HG03565 (cell line): ENCODE results near the gene PSKH1.

Experiments
- ATAC-seq: cut with Tn5 transposase; IDR thresholded peaks from one replicate; pipeline ENCODE4 v1.9.1; 2021; ENCODE audit warnings: mild to moderate bottlenecking, moderate library complexity; ENCODE audit not compliant: unreplicated experiment

Gene PSKH1

DNA sequence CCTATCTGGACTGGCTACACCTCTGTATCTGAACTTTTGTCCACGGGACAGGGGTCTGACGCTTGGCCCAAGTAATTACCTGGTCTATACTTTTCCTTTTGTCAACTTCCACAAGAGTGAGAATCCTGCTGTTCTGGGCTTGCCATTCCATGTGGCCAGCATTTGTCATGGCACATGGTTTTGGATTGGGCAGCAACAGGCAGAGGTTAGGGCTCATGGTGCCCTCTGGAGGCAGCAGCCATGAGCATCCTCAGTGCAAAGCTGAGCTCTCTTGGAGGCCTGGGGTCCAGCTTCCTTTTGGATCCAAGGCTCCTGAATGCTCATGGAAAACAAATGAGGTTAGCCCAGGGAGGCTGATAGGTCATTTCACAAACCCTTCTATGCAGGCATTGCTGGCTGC, 27.7 kb upstream of the PSKH1 start:
- ATAC-seq: no peak

- no peak for ATAC-seq
Measured at GRCh38 chr16:67868290-67868689, 24.8 kb upstream of the PSKH1 start.

DNA sequence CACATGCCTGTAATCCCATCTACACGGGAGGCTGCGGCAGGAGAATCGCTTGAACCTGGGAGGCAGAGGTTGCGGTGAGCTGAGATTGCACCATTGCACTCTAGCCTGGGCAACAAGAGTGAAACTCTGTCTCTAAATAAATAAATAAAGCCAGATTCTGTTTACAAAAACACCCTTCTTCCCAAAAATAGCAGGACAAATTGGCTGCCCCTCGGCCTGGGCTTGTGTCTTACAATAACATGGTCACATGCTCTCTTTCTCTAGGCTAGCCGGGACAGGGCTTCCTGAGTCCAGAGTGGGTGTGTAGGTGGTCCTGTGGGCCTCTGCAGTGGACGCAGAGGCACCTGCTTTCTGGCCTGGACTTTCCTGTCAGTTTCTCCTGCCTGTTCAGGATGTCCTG, 23.4 kb upstream of the PSKH1 start:
- no peak for ATAC-seq

DNA sequence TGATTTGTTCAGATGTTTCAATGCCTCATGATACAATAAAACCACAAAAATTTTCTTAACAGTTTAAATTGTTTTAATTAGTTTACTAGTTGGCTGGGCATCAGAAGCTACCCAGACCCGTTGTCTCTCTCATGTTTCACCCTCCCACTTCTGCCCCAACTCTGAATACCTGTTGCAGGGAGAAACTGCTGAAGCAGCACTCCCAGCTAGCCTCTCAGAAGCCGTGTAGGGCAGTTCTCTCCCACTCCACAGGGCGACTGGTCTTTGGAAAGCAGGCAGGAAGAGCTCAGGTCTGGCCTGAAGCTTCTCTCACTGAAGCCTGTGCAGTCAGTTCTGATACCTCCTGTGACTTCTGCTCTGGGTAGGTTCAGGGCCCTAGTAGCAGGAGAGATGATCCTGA, 21.8 kb upstream of the PSKH1 start:
- no peak for ATAC-seq

GRCh38 chr16:67872131-67872630, 20.9 kb upstream of the PSKH1 start:
- no peak for ATAC-seq

- ATAC-seq: peak; percentile 59
Measured at GRCh38 chr16:67872631-67873434, 20.2 kb upstream of the PSKH1 start, which contains the start of gene EDC4. Gene EDC4 (plus strand): TSS chr16:67873052. CDS start chr16:67873262, 210 bp downstream.

DNA sequence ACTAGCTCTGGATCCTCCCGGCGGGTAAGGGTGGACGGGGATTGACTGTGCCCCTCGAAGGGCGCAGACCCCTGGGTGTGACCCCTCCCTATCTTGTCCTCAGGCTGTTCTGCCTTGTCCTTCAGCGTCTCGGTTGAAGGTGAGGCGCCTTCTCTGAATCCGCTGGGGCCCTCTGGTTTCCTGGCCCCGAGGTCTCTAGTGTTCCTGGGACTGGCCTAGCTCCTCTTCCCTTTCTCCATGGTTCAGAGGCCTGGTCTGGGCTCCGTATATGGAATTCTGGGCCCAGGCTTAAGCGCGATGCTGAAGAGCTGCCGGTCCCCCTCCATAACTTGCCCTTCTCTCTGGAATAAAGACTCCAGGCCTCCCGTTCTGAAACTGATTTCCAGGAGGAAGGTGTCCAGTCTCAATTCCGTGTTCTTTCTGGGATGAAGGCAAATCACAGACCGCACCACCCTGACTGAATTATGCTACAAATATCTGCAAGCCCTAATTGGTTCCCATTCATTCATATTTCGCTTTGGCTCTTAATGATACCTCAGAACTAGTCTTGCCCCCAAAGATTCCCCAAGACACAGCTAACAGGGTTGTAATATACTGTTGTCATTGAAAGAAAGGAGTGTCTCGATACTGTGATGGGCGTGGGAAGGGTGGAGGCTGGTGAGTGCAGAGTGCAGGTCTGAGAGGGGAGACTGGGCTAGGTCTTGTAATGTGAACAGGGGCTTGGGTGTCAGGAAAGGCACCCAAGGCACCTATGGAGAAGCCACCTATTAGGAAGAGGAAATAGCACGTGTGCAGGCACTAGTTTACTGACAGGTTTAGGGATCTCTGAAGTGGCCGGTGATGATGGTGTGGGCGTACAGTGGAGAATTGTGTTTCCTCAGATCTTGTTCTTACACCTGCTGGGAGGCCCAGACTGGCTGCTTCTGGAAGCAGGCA, 19.4 kb upstream of the PSKH1 start:
- no peak for ATAC-seq

- no peak for ATAC-seq
Measured at GRCh38 chr16:67874372-67874771, 18.7 kb upstream of the PSKH1 start.

DNA sequence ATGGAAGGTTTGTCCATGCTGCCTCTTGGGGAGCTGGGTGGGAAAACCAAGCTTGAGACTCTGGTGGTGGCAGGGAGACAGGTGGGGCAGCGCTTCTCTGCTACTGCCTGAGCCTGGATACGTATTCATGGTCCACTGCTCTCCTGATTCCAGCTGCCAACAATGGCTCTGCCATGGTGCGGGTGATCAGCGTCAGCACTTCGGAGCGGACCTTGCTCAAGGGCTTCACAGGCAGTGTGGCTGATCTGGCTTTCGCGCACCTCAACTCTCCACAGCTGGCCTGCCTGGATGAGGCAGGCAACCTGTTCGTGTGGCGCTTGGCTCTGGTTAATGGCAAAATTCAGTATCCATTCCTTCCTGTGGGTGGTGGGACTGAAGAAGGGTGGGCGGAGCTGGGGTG, 16.0 kb upstream of the PSKH1 start:
- ATAC-seq: no peak

DNA sequence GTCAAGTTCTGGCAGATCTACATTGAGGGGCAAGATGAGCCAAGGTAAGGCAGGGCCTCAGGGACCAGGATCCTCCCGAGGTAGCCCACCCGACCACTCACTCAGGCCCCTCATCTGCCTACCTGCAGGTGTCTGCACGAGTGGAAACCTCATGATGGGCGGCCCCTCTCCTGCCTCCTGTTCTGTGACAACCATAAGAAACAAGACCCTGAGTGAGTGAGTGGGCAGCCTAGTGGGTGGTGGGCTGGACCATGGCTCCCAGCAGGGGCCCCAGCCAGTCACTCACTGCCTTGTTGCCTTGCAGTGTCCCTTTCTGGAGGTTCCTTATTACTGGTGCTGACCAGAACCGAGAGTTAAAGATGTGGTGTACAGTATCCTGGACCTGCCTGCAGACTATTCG, 14.8 kb upstream of the PSKH1 start:
- ATAC-seq: no peak

GRCh38 chr16:67878846-67879245, 14.2 kb upstream of the PSKH1 start:
- no peak for ATAC-seq

GRCh38 chr16:67879462-67879861, 13.6 kb upstream of the PSKH1 start:
- no peak for ATAC-seq

GRCh38 chr16:67879936-67880335, 13.1 kb upstream of the PSKH1 start:
- ATAC-seq: no peak

DNA sequence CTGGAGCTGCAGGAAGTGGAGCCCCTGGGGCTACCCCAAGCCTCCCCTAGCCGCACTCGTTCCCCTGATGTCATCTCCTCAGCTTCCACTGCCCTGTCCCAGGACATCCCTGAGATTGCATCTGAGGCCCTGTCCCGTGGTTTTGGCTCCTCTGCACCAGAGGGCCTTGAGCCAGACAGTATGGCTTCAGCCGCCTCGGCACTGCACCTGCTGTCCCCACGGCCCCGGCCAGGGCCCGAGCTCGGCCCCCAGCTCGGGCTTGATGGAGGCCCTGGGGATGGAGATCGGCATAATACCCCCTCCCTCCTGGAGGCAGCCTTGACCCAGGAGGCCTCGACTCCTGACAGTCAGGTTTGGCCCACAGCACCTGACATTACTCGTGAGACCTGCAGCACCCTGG, 12.5 kb upstream of the PSKH1 start:
- no peak for ATAC-seq

- ATAC-seq: no peak
Measured at GRCh38 chr16:67881621-67882161, 11.4 kb upstream of the PSKH1 start.

- ATAC-seq: no peak
Measured at GRCh38 chr16:67882374-67883145, 10.5 kb upstream of the PSKH1 start.

DNA sequence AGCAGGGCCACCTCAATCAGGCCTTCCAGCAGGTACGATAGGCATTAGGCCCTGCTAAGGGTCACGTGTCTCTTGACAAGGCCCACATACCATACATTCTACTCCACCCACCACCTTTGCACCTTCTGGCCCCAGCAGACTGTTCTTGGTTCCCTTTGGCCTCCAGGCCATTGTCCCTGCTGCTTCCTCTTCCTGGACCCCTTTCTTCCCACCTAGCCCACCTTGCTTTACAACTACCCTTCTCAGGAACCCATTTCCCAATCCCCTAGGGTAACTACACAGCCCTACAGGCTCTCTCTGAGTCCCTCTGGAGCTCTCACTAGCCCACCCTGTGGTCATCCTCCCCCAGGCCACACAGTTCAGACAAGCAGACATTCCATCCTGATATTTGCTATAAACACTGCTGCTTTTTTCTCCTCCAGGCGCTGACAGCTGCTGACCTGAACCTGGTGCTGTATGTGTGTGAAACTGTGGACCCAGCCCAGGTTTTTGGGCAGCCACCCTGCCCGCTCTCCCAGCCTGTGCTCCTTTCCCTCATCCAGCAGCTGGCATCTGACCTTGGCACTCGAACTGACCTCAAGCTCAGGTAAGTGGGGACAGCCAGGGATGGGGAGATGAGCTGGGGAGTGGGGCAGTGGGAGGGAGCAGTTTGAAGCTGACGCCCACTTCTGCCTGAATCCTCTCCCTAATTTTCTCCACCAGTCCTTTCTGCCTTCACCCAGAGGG, 9.7 kb upstream of the PSKH1 start:
- no peak for ATAC-seq

DNA sequence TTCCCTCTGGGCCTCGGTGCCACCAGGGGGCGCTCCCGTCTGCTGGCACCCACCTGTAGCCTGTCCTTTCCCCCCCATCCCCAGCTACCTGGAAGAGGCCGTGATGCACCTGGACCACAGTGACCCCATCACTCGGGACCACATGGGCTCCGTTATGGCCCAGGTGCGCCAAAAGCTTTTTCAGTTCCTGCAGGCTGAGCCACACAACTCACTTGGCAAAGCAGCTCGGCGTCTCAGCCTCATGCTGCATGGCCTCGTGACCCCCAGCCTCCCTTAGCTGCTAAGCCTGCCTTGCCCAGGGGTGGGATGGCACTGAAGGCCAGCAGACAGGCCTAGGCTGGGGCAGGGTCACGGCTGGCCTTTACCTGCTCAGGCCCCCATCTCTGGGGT, 9.2 kb upstream of the PSKH1 start:
- no peak for ATAC-seq

DNA sequence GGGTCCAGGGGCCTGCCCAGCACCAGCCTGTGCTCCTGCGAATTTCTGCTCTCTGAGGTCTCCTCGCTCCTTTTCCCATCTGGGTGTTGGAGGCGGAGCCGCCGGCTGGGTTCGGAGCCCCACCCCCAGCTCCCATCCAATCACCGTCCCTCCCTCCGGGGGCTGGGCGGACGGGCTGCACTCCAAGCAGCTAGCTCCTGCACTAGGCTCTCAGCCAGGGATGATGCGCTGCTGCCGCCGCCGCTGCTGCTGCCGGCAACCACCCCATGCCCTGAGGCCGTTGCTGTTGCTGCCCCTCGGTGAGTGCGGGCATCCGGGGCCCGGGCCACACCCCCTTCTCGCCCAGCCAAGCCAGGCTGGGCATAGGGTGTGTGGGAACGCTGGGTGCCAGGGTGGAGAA, 8.4 kb upstream of the PSKH1 start, which contains the start of gene NRN1L:
Gene NRN1L, plus strand, starts transcription at position 202 of the 400 bp plus-strand sequence. Its CDS starts 19 bp downstream, at position 221.
- ATAC-seq: no peak

GRCh38 chr16:67885545-67885944, 7.5 kb upstream of the PSKH1 start:
- ATAC-seq: no peak
